NAMALWA (cell line): ENCODE data around the gene IGSF21.
A peak's percentile ranks its signal among the peaks of the same experiment; 100 is the strongest.
"Not testable (repeated sequence)": the region's sequence is repeated elsewhere in the genome, so short reads cannot be mapped to it uniquely, and the experiment has no call there.

Experiments
- DNase-seq: peaks from one replicate; pipeline ENCODE4 v3.0.0-alpha.2; 2015; ENCODE audit warnings: low spot score

The IGSF21 gene

GRCh38 chr1:18360251-18360650, 252.7 kb downstream of the IGSF21 start:
- DNase-seq = no peak

- no peak for DNase-seq
These were observed 254.6 kb downstream of the IGSF21 start for GRCh38 chr1:18362150-18362549.

- DNase-seq = no peak
These were observed 255.8 kb downstream of the IGSF21 start for GRCh38 chr1:18363436-18363835.

- DNase-seq = no peak
These were observed 257.6 kb downstream of the IGSF21 start for GRCh38 chr1:18365099-18365705.

GRCh38 chr1:18372505-18372904, 264.9 kb downstream of the IGSF21 start:
- not testable (repeated sequence) for DNase-seq

- no peak for DNase-seq
These were observed 265.6 kb downstream of the IGSF21 start for GRCh38 chr1:18373151-18373550.

- DNase-seq = peak; percentile 44
These were observed 266.4 kb downstream of the IGSF21 start for GRCh38 chr1:18373882-18374493.

- DNase-seq = no peak
These were observed 269.1 kb downstream of the IGSF21 start for GRCh38 chr1:18376661-18377060.

- no peak for DNase-seq
These were observed 272.7 kb downstream of the IGSF21 start for GRCh38 chr1:18380288-18380687.

GRCh38 chr1:18384059-18384458, 276.5 kb downstream of the IGSF21 start:
- DNase-seq = no peak

GRCh38 chr1:18384471-18384870, 276.9 kb downstream of the IGSF21 start:
- DNase-seq = no peak

- DNase-seq = no peak
These were observed 277.7 kb downstream of the IGSF21 start for GRCh38 chr1:18385239-18385790.

- DNase-seq = no peak
These were observed 279.0 kb downstream of the IGSF21 start for GRCh38 chr1:18386591-18386990.

- DNase-seq = no peak
These were observed 279.7 kb downstream of the IGSF21 start for GRCh38 chr1:18387307-18387706.

- no peak for DNase-seq
These were observed 283.4 kb downstream of the IGSF21 start for GRCh38 chr1:18390953-18391352.

- DNase-seq = no peak
These were observed 287.1 kb downstream of the IGSF21 start for GRCh38 chr1:18394563-18395156.

- DNase-seq = no peak
These were observed 288.8 kb downstream of the IGSF21 start for GRCh38 chr1:18396247-18396980.

- DNase-seq = no peak
These were observed 290.0 kb downstream of the IGSF21 start for GRCh38 chr1:18397641-18398040.

GRCh38 chr1:18398791-18399530, 291.4 kb downstream of the IGSF21 start:
- no peak for DNase-seq

GRCh38 chr1:18400347-18401102, 292.9 kb downstream of the IGSF21 start:
- no peak for DNase-seq

- no peak for DNase-seq
These were observed 294.3 kb downstream of the IGSF21 start for GRCh38 chr1:18401921-18402320.
